Stimulated activated CD4-positive, alpha-beta T cell treated with anti-CD3 and anti-CD28 coated beads, Interleukin-1b, Interleukin-23, amount 100 ng/mL, for 1 hour (primary cell): ENCODE measurements around the gene ITM2C.

Source experiments
- DNase-seq, 2 donors: peaks; one replicate each; pipeline ENCODE4 v3.0.0-alpha.2; 2020; ENCODE audit warnings: low read depth in 2 of 2

The ITM2C gene

GRCh38 chr2:230907361-230908091 lies 42.8 kb downstream of the ITM2C start:
- DNase-seq: no peak

- DNase-seq: no peak
These were observed 43.4 kb downstream of the ITM2C start for GRCh38 chr2:230908092-230908594.

DNA sequence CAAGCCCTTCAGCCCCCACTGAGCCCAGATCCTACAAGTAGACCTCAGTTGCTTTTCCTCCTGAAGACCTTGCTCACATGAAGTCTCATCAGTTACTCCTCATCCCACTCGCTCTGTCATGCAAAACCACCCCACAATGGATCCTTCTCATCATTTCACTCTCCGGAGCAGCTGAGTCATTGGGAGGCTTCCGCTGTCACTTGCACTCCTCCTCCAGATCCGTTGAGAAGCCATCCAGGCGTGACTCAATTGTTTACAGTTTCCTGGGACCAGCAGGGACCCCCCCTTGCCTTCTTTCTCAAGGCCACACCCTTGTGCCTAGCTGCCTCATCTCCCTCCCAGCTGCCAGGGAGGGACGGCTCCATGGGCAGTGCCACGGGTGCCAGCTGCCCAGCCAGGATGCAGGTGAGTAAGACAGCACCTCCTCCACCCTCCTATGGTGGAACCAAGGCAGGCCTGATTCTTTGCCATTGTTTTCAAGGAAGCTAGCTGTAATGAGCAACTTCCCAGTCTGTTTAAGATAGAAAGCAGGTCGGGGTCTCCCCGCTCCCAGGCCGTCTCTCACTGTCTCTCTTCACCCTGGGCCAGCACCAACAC lies 44.0 kb downstream of the ITM2C start:
- DNase-seq: no peak

GRCh38 chr2:230909841-230910545 lies 45.3 kb downstream of the ITM2C start:
- DNase-seq: no peak

- DNase-seq: no peak
These were observed 45.9 kb downstream of the ITM2C start for GRCh38 chr2:230910546-230911177.

DNA sequence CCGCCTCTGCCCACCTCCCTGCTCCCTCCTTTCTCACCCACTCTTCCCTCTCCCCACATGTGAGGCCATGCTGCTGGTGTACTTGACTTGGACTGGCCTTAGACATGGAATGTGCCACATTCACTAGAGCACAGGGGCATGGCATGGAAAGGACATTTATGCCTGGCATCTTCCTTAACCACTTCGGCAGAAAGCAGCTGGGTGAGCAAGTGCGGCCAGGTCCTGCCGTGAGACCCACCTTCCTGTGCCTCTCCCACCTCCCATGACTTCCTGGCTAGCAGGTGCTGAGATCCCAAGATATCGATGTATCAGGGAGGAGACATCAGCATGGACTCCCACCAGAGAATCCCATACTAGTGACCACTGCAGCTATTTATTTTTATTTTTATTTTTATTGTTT lies 47.3 kb downstream of the ITM2C start:
- DNase-seq: no peak

GRCh38 chr2:230912724-230913123 lies 48.0 kb downstream of the ITM2C start:
- DNase-seq: no peak

GRCh38 chr2:230913406-230914143 lies 48.8 kb downstream of the ITM2C start:
- DNase-seq: no peak

- no peak for DNase-seq
These were observed 50.1 kb downstream of the ITM2C start for GRCh38 chr2:230914886-230915285.

- no peak for DNase-seq
These were observed 50.6 kb downstream of the ITM2C start for GRCh38 chr2:230915319-230915718.

DNA sequence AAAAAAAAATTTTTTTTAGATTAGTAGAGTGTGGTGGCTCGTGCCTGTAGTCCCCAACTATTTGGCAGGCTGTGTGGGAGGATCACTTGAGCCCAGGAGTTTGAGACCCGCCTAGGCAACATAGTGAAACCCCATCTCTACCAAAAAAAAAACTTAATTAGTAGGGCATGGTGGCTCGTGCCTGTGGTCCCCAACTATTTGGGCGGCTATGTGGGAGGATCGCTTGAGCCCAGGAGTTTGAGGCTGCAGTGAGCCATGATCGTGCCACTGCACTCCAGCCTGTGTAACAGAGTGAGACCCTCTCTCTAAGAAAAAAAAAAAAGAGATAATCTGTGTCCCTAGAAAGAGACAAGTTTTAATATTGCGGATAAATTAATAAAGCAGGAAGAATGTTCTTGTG lies 51.5 kb downstream of the ITM2C start:
- no peak for DNase-seq

- DNase-seq: no peak
These were observed 54.5 kb downstream of the ITM2C start for GRCh38 chr2:230919240-230919639.

DNA sequence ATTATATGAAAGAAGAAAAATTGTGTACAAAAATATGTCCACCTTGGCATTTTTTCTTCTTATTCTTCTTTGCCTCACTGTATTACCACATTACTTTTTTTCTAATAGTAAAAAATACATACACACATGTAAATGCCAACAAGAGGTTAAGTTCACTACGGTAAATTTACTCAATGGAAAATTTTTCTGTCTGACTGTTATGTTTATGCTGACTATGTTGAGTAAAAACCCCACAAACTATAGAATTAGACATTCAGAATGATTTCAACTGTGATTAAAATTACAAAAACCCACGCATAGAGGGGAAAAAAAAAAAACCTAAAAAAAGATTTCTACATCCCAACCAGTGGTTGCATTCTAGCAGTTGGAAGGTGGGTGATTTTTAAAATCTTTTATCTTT lies 54.9 kb downstream of the ITM2C start:
- no peak for DNase-seq

DNA sequence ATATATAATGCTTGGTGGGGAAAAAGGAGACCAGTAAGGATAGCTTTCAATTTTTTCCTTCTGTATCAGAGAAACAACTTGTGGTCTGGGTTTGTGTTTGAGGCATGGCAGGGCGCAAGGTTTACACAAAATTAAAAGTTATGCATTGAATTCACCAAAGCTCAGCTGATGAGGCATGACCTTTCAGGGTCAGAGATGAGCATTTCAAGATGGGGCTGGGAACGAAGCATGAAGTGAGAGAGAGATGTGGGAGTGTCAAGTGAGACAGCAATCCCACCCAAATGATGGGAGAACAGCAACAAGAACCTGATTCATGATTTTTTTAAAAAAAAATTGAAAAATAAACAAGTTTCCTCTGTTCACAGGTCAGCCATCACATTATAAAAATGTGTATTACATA lies 55.4 kb downstream of the ITM2C start:
- DNase-seq: no peak

- DNase-seq: no peak
These were observed 57.3 kb downstream of the ITM2C start for GRCh38 chr2:230921806-230922595.

GRCh38 chr2:230922951-230923717 lies 58.4 kb downstream of the ITM2C start:
- no peak for DNase-seq

DNA sequence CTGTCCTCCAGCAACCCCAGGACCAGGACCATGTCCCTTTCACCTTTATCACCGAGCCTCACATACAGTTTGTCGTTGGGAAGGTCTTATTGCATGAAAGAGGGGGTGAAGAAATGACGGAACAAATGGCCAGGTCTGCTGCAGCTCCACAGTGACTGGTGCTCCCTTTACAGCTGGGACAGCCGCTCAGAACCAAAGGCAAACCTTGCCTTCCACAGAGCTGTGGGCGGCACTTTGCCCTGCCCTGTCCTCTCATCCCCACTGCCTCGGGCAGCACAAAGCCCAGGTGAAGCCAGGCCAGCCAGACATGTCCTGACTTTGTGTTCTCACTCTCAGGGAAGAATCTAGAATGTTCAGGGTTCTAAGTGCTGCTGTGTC lies 59.3 kb downstream of the ITM2C start:
- DNase-seq: no peak

GRCh38 chr2:230924470-230925341 lies 60.0 kb downstream of the ITM2C start, which contains the start of gene GPR55:
Gene GPR55, minus strand, starts transcription at chr2:230925242. Its CDS starts 14,280 bp downstream, at chr2:230910962.
- DNase-seq: peak in 1 of 2 donors; percentile 65

GRCh38 chr2:230925443-230925878 lies 60.7 kb downstream of the ITM2C start:
- no peak for DNase-seq
